Measurements from ENCODE around the gene RPS28.

DNA sequence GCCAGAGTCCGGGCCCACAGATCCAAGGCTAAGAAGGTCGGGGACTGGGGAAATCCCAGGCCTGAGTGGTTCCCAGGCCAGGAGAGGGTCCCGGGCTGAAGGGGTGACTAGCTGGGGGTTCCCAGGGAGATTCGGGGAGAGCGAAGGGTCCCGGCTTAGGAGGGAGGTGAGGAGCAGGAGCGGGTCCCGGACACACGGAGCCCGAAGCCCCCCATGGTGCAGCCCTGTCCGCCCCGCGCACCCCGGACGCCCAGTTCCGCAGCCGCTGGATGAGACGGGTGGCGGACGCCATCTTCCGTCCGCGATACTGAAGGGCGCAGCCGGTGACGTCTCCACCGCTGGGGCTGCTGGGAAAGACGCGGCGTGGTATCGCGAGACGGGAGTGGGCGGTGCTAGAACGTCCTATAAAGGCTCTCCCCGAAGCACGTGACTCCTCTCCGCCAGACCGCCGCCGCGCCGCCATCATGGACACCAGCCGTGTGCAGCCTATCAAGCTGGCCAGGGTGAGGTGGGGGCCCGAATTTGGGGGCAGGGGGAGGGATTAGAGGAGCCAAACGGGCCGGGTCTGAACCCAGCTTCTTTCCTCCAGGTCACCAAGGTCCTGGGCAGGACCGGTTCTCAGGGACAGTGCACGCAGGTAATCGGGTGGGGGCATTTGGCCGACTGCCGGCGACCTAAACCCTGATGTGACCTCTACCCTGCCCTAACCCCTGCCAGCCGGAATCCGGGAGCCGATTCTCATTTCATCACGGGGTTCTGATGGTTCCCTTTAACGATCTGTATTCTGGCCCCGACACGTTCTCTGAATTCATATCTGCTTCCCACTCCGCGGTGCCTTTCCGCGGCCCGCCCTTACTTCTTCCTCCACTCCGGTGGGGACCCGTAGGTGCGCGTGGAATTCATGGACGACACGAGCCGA, at the start of gene RPS28, which contains the start of gene NDUFA7:
- TF ChIP-seq, protein P1, sequence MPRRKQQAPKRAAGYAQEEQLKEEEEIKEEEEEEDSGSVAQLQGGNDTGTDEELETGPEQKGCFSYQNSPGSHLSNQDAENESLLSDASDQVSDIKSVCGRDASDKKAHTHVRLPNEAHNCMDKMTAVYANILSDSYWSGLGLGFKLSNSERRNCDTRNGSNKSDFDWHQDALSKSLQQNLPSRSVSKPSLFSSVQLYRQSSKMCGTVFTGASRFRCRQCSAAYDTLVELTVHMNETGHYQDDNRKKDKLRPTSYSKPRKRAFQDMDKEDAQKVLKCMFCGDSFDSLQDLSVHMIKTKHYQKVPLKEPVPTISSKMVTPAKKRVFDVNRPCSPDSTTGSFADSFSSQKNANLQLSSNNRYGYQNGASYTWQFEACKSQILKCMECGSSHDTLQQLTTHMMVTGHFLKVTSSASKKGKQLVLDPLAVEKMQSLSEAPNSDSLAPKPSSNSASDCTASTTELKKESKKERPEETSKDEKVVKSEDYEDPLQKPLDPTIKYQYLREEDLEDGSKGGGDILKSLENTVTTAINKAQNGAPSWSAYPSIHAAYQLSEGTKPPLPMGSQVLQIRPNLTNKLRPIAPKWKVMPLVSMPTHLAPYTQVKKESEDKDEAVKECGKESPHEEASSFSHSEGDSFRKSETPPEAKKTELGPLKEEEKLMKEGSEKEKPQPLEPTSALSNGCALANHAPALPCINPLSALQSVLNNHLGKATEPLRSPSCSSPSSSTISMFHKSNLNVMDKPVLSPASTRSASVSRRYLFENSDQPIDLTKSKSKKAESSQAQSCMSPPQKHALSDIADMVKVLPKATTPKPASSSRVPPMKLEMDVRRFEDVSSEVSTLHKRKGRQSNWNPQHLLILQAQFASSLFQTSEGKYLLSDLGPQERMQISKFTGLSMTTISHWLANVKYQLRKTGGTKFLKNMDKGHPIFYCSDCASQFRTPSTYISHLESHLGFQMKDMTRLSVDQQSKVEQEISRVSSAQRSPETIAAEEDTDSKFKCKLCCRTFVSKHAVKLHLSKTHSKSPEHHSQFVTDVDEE (CRISPR knock-in tag; IDR thresholded peaks at IDR 0.05), result peak; percentile 23; the same call in 1 of the 2 replicates
- TF ChIP-seq, protein P2, sequence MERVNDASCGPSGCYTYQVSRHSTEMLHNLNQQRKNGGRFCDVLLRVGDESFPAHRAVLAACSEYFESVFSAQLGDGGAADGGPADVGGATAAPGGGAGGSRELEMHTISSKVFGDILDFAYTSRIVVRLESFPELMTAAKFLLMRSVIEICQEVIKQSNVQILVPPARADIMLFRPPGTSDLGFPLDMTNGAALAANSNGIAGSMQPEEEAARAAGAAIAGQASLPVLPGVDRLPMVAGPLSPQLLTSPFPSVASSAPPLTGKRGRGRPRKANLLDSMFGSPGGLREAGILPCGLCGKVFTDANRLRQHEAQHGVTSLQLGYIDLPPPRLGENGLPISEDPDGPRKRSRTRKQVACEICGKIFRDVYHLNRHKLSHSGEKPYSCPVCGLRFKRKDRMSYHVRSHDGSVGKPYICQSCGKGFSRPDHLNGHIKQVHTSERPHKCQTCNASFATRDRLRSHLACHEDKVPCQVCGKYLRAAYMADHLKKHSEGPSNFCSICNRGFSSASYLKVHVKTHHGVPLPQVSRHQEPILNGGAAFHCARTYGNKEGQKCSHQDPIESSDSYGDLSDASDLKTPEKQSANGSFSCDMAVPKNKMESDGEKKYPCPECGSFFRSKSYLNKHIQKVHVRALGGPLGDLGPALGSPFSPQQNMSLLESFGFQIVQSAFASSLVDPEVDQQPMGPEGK (CRISPR knock-in tag; IDR thresholded peaks at IDR 0.05; ENCODE audit: borderline replicate concordance), result no peak
- TF ChIP-seq ZNF8 (CRISPR knock-in tag; IDR thresholded peaks at IDR 0.05) (no peak), SNAI2 (CRISPR knock-in tag; IDR thresholded peaks at IDR 0.05) (no peak), ISL1 (CRISPR knock-in tag; IDR thresholded peaks at IDR 0.05) (no peak), CSDC2 (CRISPR knock-in tag; IDR thresholded peaks at IDR 0.05) (no peak), GLIS3 (CRISPR knock-in tag; IDR thresholded peaks at IDR 0.05) (no peak), ZFP3 (CRISPR knock-in tag; IDR thresholded peaks at IDR 0.05) (no peak), ZFP30 (CRISPR knock-in tag; IDR thresholded peaks at IDR 0.05) (no peak), RARB (CRISPR knock-in tag; IDR thresholded peaks at IDR 0.05) (no peak)
- TF ChIP-seq, protein P3, sequence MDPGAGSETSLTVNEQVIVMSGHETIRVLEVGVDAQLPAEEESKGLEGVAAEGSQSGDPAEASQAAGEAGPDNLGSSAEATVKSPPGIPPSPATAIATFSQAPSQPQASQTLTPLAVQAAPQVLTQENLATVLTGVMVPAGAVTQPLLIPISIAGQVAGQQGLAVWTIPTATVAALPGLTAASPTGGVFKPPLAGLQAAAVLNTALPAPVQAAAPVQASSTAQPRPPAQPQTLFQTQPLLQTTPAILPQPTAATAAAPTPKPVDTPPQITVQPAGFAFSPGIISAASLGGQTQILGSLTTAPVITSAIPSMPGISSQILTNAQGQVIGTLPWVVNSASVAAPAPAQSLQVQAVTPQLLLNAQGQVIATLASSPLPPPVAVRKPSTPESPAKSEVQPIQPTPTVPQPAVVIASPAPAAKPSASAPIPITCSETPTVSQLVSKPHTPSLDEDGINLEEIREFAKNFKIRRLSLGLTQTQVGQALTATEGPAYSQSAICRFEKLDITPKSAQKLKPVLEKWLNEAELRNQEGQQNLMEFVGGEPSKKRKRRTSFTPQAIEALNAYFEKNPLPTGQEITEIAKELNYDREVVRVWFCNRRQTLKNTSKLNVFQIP (CRISPR knock-in tag; IDR thresholded peaks at IDR 0.05; ENCODE audit: borderline replicate concordance, low read depth), result no peak
